AG04450 (cell line): ENCODE data around the gene TACC2. TPM values are rescaled to one million over a fixed set of nuclear protein-coding genes. Genes with fewer than 3 reads are reported as not detected.

Experiments used
- CTCF ChIA-PET: fragments of 300-600, 350-600 bp; formaldehyde crosslinking; extraction: SDS; loops from one replicate; lab custom pipeline; 2022; ENCODE audit warnings: antibody characterized with exemption, inconsistent platforms; lab: Charles Lee
- POLR2A ChIA-PET: fragments of 350-600 bp; formaldehyde crosslinking; extraction: SDS; loops from one replicate; lab custom pipeline; 2021; ENCODE audit warnings: antibody characterized with exemption, inconsistent platforms; lab: Yijun Ruan, JAX
- DNase-seq: peaks from one replicate; pipeline ENCODE4 v3.0.0-alpha.2; 2011; ENCODE audit warnings: low read depth, low spot score
- H3K27ac ChIP-seq: one replicate; pipeline ENCODE4 v1.5.1; 2012; ENCODE audit warnings: low read depth, low read length, control low read depth
- H3K27me3 ChIP-seq: one replicate; pipeline ENCODE4 v1.6.0; 2012; ENCODE audit warnings: low read length; ENCODE audit not compliant: control insufficient read depth, insufficient read depth
- H3K4me3 ChIP-seq: 2 replicates; pipeline ENCODE4 v1.5.1; 2011; ENCODE audit warnings: mild to moderate bottlenecking, low read depth, low read length, control low read depth
- H3K9me3 ChIP-seq: 2 replicates; pipeline ENCODE4 v1.5.1; 2012; ENCODE audit warnings: low read length; ENCODE audit not compliant: control insufficient read depth, insufficient read depth
- polyA plus RNA-seq: library from polyadenylated mRNA; depleted of rRNA; stranded (reverse); fragments of >200 nt; gene quantifications from 2 replicates; pipeline ENCODE4 v1.2.3, GENCODE V29; 2011
- TF ChIP-seq, protein P1 (sequence below): IDR thresholded peaks from 2 replicates; pipeline ENCODE4 v1.5.1; 2011; ENCODE audit warnings: low read depth, low read length, control low read depth, inconsistent platforms

The TACC2 gene
- polyA plus RNA-seq, 1 experiment: 16.8 TPM

DNA sequence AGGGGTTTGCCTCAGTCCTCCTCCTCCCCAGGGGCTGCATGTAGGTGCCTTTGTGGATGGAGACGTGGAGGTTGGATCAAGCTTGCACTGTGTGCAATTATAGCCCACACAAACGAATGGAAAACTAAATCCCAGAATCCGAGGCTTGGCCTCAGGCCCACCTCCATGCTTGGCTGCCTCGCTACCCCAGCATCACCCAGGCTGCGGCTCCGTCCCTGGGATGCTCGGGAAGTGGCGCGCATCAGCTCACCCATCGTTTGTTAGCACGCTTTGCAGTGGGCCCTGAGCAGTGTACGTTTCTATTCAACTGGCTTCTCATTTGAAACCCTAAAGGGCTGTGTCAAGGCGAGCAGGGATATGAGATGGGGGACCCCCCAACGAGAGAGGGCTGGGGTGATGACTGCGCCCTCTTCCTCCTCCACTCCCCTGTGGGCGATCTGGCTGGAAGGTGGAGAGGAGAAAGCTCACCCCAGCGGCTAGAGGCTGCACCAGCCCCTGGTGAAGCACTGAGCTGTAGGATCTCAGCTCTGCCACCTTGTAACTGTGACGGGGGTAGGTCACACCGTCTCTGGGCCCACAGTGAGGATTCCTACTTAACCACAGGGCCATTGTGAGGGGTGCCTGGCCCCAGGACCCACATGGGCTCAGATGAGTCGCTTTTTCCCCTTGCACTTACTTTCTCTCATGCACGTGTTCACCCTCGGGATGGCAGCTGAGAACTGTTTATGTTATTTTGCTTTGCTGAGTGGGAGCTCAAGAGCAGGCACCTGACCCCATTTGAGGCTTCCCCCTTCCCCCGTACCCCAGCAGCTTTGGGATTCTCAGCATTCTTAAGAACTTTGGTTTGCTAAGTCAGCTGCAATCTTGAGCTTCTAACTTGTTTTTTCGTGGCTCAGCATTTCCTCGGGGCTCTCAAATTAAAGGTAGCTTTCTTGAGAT lies 269.4 kb downstream of the TACC2 start:
- H3K9me3 ChIP-seq: no peaks in the 10 kb centered on the region; the same call in 1 of the 2 replicates
- ChIA-PET POLR2A (interaction anchor here (0.6 to 0.7 kb wide), 3 partner anchors 98 to 170 kb away, joined by 4 to 7 read pairs (median 4); no protein-coding TSS in a partner anchor), CTCF (interaction anchor here (0.6 to 5.8 kb wide), 6 partner anchors 10 to 372 kb away, joined by 3 to 41 read pairs (median 4); partner anchors contain the start of gene BTBD16)
- TF ChIP-seq, protein P1, sequence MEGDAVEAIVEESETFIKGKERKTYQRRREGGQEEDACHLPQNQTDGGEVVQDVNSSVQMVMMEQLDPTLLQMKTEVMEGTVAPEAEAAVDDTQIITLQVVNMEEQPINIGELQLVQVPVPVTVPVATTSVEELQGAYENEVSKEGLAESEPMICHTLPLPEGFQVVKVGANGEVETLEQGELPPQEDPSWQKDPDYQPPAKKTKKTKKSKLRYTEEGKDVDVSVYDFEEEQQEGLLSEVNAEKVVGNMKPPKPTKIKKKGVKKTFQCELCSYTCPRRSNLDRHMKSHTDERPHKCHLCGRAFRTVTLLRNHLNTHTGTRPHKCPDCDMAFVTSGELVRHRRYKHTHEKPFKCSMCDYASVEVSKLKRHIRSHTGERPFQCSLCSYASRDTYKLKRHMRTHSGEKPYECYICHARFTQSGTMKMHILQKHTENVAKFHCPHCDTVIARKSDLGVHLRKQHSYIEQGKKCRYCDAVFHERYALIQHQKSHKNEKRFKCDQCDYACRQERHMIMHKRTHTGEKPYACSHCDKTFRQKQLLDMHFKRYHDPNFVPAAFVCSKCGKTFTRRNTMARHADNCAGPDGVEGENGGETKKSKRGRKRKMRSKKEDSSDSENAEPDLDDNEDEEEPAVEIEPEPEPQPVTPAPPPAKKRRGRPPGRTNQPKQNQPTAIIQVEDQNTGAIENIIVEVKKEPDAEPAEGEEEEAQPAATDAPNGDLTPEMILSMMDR: no peak
- H3K27me3 ChIP-seq: no peaks in the 10 kb centered on the region
- DNase-seq: peak; percentile 34
- H3K4me3 ChIP-seq: no peak overlapping the region
- peak overlapping the region; percentile 48 for H3K27ac ChIP-seq

DNA sequence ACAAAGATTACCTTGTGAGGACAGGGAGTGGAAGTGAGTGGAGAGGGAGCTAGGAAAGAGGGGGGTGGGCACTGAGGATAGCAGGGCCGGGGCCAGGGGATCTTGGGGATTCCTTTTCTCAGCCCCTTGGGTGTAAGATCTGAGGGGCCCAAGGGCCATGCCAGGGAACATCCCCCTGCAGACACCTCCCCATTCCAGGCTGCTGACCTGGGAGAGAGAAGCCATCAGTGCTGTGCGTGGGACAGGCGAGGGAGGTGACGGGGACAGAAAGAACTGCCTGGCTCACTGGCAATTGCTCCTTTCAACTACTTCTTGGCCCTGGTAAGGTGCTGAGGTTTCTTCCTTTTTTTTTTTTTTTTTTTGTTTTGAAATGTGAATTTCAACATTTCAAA lies 270.1 kb downstream of the TACC2 start:
- TF ChIP-seq, protein P1: no peak
- DNase-seq: no peak
- ChIA-PET POLR2A (interaction anchor here (0.6 to 0.7 kb wide), 3 partner anchors 99 to 171 kb away, joined by 4 to 7 read pairs (median 4); no protein-coding TSS in a partner anchor), CTCF (interaction anchor here (0.6 to 5.8 kb wide), 6 partner anchors 10 to 373 kb away, joined by 3 to 41 read pairs (median 4); partner anchors contain the start of gene BTBD16)
- H3K4me3 ChIP-seq: no peak overlapping the region
- peak overlapping the region; percentile 48 for H3K27ac ChIP-seq
- H3K27me3 ChIP-seq: no peaks in the 10 kb centered on the region
- H3K9me3 ChIP-seq: no peaks in the 10 kb centered on the region; the same call in 1 of the 2 replicates

DNA sequence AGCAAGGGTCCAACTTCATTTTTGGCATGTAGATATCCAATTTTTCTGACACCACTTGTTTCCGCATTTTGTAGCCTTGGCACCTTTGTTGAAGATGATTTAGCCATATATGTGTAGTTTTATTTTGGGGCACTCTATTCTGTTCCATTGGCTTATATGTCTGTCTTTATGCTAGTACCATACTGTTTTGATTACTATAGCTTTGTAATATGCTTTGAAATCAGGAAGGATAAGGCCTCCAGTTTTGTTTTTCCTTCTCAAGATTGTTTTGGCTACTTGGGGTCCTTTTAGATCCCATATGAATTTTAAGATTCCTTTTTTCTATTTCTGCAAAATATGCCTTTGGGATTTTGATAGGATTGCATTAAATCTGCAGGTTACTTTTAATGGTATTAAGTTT lies 272.6 kb downstream of the TACC2 start:
- no peak overlapping the region for H3K4me3 ChIP-seq
- CTCF ChIA-PET: interaction anchor here (5.8 kb wide), 1 partner anchor 7 kb away, joined by 41 read pairs; no protein-coding TSS in a partner anchor
- DNase-seq: no peak
- no peaks in the 10 kb centered on the region; the same call in 1 of the 2 replicates for H3K9me3 ChIP-seq
- no peak overlapping the region for H3K27ac ChIP-seq
- H3K27me3 ChIP-seq: no peaks in the 10 kb centered on the region
- TF ChIP-seq, protein P1: no peak
- POLR2A ChIA-PET: no interaction called here

DNA sequence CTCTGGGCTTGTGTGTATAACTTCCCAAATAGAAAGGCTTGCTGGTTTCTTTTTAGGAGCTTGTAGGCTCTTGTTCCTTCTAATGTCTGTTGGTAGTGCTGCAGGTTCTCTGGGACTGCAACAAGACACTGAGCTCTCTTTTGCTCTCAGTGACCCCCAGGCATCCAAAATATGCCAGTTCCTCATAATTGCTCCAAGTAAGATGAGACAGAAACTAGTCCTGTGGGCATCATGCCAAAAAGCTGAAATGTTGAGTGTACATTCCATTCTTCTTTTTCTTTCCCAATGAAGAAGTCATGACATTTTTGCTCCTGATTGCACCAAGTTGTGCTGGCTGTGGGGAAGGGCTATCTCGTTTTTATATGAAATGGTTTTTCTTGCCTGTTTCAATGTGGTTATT lies 275.0 kb downstream of the TACC2 start:
- DNase-seq: peak; percentile 78
- H3K4me3 ChIP-seq: no peak overlapping the region
- ChIA-PET CTCF (interaction anchor here (0.7 to 1.5 kb wide), 7 partner anchors 15 to 381 kb away, joined by 3 to 6 read pairs (median 4); no protein-coding TSS in a partner anchor), POLR2A (interaction anchor here (0.9 kb wide), 1 partner anchor 151 kb away, joined by 3 read pairs; no protein-coding TSS in a partner anchor)
- H3K27me3 ChIP-seq: no peaks in the 10 kb centered on the region
- peak overlapping the region; percentile 80 for H3K27ac ChIP-seq
- no peaks in the 10 kb centered on the region; the same call in 1 of the 2 replicates for H3K9me3 ChIP-seq
- TF ChIP-seq, protein P1: no peak
